Endothelial cell of umbilical vein (primary cell): Measurements from ENCODE around the gene DPP10. TPM values are rescaled to one million over a fixed set of nuclear protein-coding genes. Genes with fewer than 3 reads are reported as not detected.

Source experiments
- BruUV-seq: library from RNA; stranded (reverse); fragments of 400-500 nt; replicated peaks from 2 replicates; lab custom pipeline; 2021; lab: Mats Ljungman, UMichigan
- CTCF ChIA-PET: fragments of 300-600, 350-600 bp; sonication (Branson Sonifier 250); formaldehyde crosslinking; loops from one replicate; lab custom pipeline; 2021; ENCODE audit warnings: antibody characterized with exemption, inconsistent platforms; lab: Charles Lee
- POLR2A ChIA-PET: fragments of 300-600, 350-600 bp; sonication (Branson Sonifier 250); formaldehyde crosslinking; loops from one replicate; lab custom pipeline; 2021; ENCODE audit warnings: antibody characterized with exemption, inconsistent platforms; lab: Charles Lee
- DNase-seq: peaks from one replicate; pipeline ENCODE4 v3.0.0-alpha.2; 2011; ENCODE audit warnings: low read depth, low spot score
- FAIRE-seq: peaks from 2 replicates; lab custom pipeline; 2011; peaks lifted over from hg19 to GRCh38; lab: Jason Lieb, UNC
- H2AFZ ChIP-seq: 2 replicates; pipeline ENCODE4 v1.6.0; 2012; ENCODE audit warnings: low read depth, low read length, control low read depth, inconsistent platforms
- H3K27ac ChIP-seq: 2 replicates; pipeline ENCODE4 v1.5.1; 2011; ENCODE audit warnings: low read depth, mild to moderate bottlenecking, control low read depth, low read length, moderate library complexity; ENCODE audit not compliant: insufficient read depth
- H3K27me3 ChIP-seq, 2 experiments: 2 replicates each; pipeline versions ENCODE4 v1.6.0 to v1.6.1; 2011; ENCODE audit warnings: low read length in 2 of 2, mixed read lengths in 1 of 2; ENCODE audit not compliant: control insufficient read depth in 2 of 2, insufficient read depth in 2 of 2
- H3K36me3 ChIP-seq, 2 experiments: 2 replicates in 1 of 2; 3 replicates in 1 of 2; pipeline ENCODE4 v1.5.1; 2011; ENCODE audit warnings: low read length in 2 of 2, mild to moderate bottlenecking in 1 of 2, moderate library complexity in 1 of 2; ENCODE audit not compliant: control insufficient read depth in 2 of 2, insufficient read depth in 2 of 2; ENCODE audit errors: extremely low read depth in 1 of 2
- H3K4me1 ChIP-seq: 3 replicates; pipeline ENCODE4 v1.5.1; 2011; ENCODE audit warnings: mild to moderate bottlenecking, low read length; ENCODE audit not compliant: control insufficient read depth, insufficient read depth; ENCODE audit errors: extremely low read depth
- H3K4me2 ChIP-seq: 2 replicates; pipeline ENCODE4 v1.6.1; 2011; ENCODE audit warnings: low read length, control low read depth, mixed read lengths; ENCODE audit not compliant: insufficient read depth
- H3K4me3 ChIP-seq, 3 experiments: fragments of 200-600 bp in 1 of 3; sonication (generic), shearing (Covaris generic) in 1 of 3; replicated peaks in 1 of 3; 2 replicates each; pipeline ENCODE4 v1.5.1; 2011 to 2016; ENCODE audit warnings: control low read depth in 3 of 3, low read length in 3 of 3, mild to moderate bottlenecking in 2 of 3, inconsistent platforms in 1 of 3, low read depth in 1 of 3, moderate library complexity in 1 of 3; ENCODE audit not compliant: insufficient read depth in 1 of 3
- H3K79me2 ChIP-seq: 2 replicates; pipeline ENCODE4 v1.6.0; 2012; ENCODE audit warnings: low read length, inconsistent platforms; ENCODE audit not compliant: control insufficient read depth, insufficient read depth
- H3K9ac ChIP-seq: replicated peaks from 2 replicates; pipeline ENCODE3; 2011; ENCODE audit warnings: low read length, control low read depth; ENCODE audit not compliant: insufficient read depth; ENCODE audit errors: extremely low read depth
- H3K9me1 ChIP-seq: replicated peaks from 3 replicates; pipeline ENCODE4 v1.6.0; 2011; ENCODE audit warnings: mild to moderate bottlenecking, low read length; ENCODE audit not compliant: control insufficient read depth, insufficient read depth; ENCODE audit errors: extremely low read depth
- H3K9me3 ChIP-seq: replicated peaks from 2 replicates; pipeline ENCODE4 v1.5.1; 2012; ENCODE audit warnings: low read length, inconsistent platforms; ENCODE audit not compliant: control insufficient read depth, insufficient read depth
- H4K20me1 ChIP-seq: replicated peaks from 2 replicates; pipeline ENCODE3; 2011; ENCODE audit warnings: mild to moderate bottlenecking, low read length; ENCODE audit not compliant: control insufficient read depth, insufficient read depth; ENCODE audit errors: extremely low read depth
- EZH2 ChIP-seq: IDR thresholded peaks from 2 replicates; pipeline ENCODE4 v1.6.1; 2012; ENCODE audit warnings: borderline replicate concordance, low read depth, mild to moderate bottlenecking, moderate library complexity, low read length, inconsistent platforms; ENCODE audit not compliant: severe bottlenecking
- FOS ChIP-seq: IDR thresholded peaks from 2 replicates; pipeline ENCODE4 v1.6.1; 2011; ENCODE audit warnings: mild to moderate bottlenecking, low read length, moderate library complexity, borderline replicate concordance; ENCODE audit not compliant: insufficient read depth
- GATA2 ChIP-seq: IDR thresholded peaks from 2 replicates; pipeline ENCODE4 v1.7.0; 2011; ENCODE audit warnings: low read depth, mild to moderate bottlenecking, moderate library complexity, mixed read lengths, low read length; ENCODE audit not compliant: insufficient read length, insufficient read depth
- JUN ChIP-seq: IDR thresholded peaks from 2 replicates; pipeline ENCODE4 v1.6.1; 2011; ENCODE audit warnings: borderline replicate concordance, low read depth; ENCODE audit not compliant: insufficient read length, insufficient read depth
- MYC ChIP-seq: IDR thresholded peaks from one replicate; pipeline ENCODE4 v1.6.1; 2011; ENCODE audit warnings: mild to moderate bottlenecking, low read depth, low read length
- POLR2A ChIP-seq: IDR thresholded peaks from 2 replicates; pipeline ENCODE4 v1.6.1; 2012; ENCODE audit warnings: low read depth, mild to moderate bottlenecking, control low read depth, low read length
- POLR2AphosphoS5 ChIP-seq: IDR thresholded peaks from 2 replicates; pipeline ENCODE4 v1.6.1; 2012; ENCODE audit warnings: low read depth, mild to moderate bottlenecking, control low read depth, low read length, moderate library complexity; ENCODE audit not compliant: insufficient read depth
- dilution Hi-C: fragments of 300-500 bp; cut with MboI; formaldehyde crosslinking; loops from one replicate; pipeline ENCODE4 v1.15.0; 2019; ENCODE audit warnings: low sequenced_read_pairs; ENCODE audit not compliant: extremely low pct_ligation_motif_present
- intact Hi-C: fragments of 100-400 bp; cut with micrococcal nuclease; formaldehyde crosslinking; loops from one replicate; pipeline ENCODE4 v1.10.0; 2022
- polyA plus RNA-seq, 4 experiments: library from polyadenylated mRNA; depleted of rRNA in 3 of 4; stranded (reverse) in 3 of 4; unstranded in 1 of 4; fragments of >200 nt; gene quantifications; 2 replicates each; pipeline versions ENCODE4 v1.2.1 to v1.2.3, GENCODE V29; 2011 to 2012; ENCODE audit warnings: missing spikeins in 1 of 4
- total RNA-seq: library from RNA; stranded (reverse); gene quantifications from 2 replicates; pipeline ENCODE4 v1.2.3, GENCODE V29; 2021
- TF ChIP-seq, protein P1 (sequence below): IDR thresholded peaks from 2 replicates; pipeline ENCODE4 v1.6.1; 2011; ENCODE audit not compliant: insufficient read depth, insufficient read length
- TF ChIP-seq, protein P2 (sequence below), 2 donors: IDR thresholded peaks; 1 replicate in 1 of 2; 2 replicates in 1 of 2; pipeline ENCODE4 v1.5.1; 2011; ENCODE audit warnings: low read length in 2 of 2, mild to moderate bottlenecking in 2 of 2, moderate library complexity in 2 of 2, control low read depth in 1 of 2, inconsistent platforms in 1 of 2, low read depth in 1 of 2; ENCODE audit not compliant: insufficient read depth in 1 of 2; ENCODE audit errors: extremely low read depth in 1 of 2

The DPP10 gene
- total and polyA plus RNA-seq, 2 donors (not counting 3 experiments of a cell fraction or from before 2014, with no cell fraction given) = not detected

DNA sequence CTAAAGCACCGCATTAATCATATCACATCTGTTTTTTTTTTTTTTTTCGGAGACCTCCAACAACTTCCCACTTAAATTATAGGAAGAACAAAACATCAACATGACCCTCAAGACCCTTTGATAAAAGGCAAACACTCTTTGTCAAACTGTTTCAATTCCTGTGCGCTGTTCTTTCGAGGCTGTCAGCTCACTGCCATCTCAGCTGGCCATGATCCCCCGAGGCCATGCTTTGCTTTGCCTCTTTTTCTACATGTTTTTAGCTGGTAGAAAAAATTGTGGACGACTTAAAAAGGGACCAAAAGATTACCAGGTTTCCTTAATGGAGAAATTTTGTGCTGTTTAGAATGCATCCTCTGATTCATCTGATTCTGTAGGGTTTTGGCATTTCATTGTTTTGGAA is 138.2 kb downstream of the DPP10 start:
- Histone ChIP-seq H3K4me1 (no peaks in the 10 kb centered on the region), H3K9ac (no peak overlapping the region), H3K27me3 (no peaks in the 10 kb centered on the region), H4K20me1 (no peaks in the 10 kb centered on the region), H3K9me3 (no peaks in the 10 kb centered on the region), H3K27ac (no peak overlapping the region), H3K79me2 (no peaks in the 10 kb centered on the region), H3K9me1 (no peaks in the 10 kb centered on the region), H3K36me3 (no peaks in the 10 kb centered on the region), H2AFZ (no peak overlapping the region), H3K4me3 (no peak overlapping the region), H3K4me2 (no peak overlapping the region)
- DNase-seq = no peak
- BruUV-seq = no TSS peak
- ChIA-PET CTCF (no interaction called here), POLR2A (no interaction called here)
- TF ChIP-seq MYC = no peak
- no peak for TF ChIP-seq EZH2
- TF ChIP-seq FOS = no peak
- TF ChIP-seq JUN = no peak
- TF ChIP-seq, protein P1, sequence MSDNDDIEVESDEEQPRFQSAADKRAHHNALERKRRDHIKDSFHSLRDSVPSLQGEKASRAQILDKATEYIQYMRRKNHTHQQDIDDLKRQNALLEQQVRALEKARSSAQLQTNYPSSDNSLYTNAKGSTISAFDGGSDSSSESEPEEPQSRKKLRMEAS = no peak
- TF ChIP-seq, protein P2, sequence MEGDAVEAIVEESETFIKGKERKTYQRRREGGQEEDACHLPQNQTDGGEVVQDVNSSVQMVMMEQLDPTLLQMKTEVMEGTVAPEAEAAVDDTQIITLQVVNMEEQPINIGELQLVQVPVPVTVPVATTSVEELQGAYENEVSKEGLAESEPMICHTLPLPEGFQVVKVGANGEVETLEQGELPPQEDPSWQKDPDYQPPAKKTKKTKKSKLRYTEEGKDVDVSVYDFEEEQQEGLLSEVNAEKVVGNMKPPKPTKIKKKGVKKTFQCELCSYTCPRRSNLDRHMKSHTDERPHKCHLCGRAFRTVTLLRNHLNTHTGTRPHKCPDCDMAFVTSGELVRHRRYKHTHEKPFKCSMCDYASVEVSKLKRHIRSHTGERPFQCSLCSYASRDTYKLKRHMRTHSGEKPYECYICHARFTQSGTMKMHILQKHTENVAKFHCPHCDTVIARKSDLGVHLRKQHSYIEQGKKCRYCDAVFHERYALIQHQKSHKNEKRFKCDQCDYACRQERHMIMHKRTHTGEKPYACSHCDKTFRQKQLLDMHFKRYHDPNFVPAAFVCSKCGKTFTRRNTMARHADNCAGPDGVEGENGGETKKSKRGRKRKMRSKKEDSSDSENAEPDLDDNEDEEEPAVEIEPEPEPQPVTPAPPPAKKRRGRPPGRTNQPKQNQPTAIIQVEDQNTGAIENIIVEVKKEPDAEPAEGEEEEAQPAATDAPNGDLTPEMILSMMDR (IDR thresholded peaks at IDR 0.05; ENCODE audit: extremely low read depth in 1 of 2, insufficient read depth in 1 of 2, low read depth in 1 of 2, low read length in 2 of 2) = no peak
- TF ChIP-seq GATA2 = no peak
- no peak for TF ChIP-seq POLR2AphosphoS5
- TF ChIP-seq POLR2A = no peak
- intact Hi-C loops (no loop called here), dilution Hi-C loops (no loop called here)
- no peak for FAIRE-seq
